22Rv1 (cell line): ENCODE results near the gene ZNF211.
A peak's percentile ranks its signal among the peaks of the same experiment; 100 is the strongest.

Source experiments
- H3K27ac ChIP-seq: fragments of 450-650 bp; 2 replicates; pipeline ENCODE4 v1.5.1; 2017
- ZFX ChIP-seq: fragments of 450-650 bp; IDR thresholded peaks from 2 replicates; pipeline ENCODE4 v1.6.1; 2017; ENCODE audit warnings: antibody characterized with exemption, borderline replicate concordance
- TF ChIP-seq, protein P1 (sequence below): fragments of 450-650 bp; IDR thresholded peaks from 2 replicates; pipeline ENCODE4 v1.5.1; 2017; ENCODE audit warnings: mild to moderate bottlenecking

The ZNF211 gene

DNA sequence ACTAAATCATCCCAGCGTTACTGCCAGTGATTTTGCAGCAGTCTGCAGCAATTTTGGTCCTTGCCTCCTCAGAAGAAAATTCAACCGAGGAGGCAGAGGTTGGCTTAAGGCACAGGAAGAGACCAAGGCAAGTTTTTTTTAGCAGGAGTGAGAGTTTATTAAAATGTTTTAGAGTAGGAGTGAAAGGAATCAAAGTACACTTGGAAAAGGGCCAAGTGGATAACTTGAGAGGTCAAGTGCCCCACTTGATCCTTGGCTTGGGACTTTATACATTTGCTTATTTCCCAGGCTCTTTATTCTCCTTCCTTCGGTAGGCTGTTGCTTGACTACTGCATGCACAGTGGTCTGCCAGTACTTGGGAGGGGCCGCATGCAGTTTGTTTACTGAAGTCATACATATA is 21.9 kb upstream of the ZNF211 start:
- H3K27ac ChIP-seq = no peak overlapping the region
- TF ChIP-seq, protein P1, sequence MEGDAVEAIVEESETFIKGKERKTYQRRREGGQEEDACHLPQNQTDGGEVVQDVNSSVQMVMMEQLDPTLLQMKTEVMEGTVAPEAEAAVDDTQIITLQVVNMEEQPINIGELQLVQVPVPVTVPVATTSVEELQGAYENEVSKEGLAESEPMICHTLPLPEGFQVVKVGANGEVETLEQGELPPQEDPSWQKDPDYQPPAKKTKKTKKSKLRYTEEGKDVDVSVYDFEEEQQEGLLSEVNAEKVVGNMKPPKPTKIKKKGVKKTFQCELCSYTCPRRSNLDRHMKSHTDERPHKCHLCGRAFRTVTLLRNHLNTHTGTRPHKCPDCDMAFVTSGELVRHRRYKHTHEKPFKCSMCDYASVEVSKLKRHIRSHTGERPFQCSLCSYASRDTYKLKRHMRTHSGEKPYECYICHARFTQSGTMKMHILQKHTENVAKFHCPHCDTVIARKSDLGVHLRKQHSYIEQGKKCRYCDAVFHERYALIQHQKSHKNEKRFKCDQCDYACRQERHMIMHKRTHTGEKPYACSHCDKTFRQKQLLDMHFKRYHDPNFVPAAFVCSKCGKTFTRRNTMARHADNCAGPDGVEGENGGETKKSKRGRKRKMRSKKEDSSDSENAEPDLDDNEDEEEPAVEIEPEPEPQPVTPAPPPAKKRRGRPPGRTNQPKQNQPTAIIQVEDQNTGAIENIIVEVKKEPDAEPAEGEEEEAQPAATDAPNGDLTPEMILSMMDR = no peak
- no peak for TF ChIP-seq ZFX

DNA sequence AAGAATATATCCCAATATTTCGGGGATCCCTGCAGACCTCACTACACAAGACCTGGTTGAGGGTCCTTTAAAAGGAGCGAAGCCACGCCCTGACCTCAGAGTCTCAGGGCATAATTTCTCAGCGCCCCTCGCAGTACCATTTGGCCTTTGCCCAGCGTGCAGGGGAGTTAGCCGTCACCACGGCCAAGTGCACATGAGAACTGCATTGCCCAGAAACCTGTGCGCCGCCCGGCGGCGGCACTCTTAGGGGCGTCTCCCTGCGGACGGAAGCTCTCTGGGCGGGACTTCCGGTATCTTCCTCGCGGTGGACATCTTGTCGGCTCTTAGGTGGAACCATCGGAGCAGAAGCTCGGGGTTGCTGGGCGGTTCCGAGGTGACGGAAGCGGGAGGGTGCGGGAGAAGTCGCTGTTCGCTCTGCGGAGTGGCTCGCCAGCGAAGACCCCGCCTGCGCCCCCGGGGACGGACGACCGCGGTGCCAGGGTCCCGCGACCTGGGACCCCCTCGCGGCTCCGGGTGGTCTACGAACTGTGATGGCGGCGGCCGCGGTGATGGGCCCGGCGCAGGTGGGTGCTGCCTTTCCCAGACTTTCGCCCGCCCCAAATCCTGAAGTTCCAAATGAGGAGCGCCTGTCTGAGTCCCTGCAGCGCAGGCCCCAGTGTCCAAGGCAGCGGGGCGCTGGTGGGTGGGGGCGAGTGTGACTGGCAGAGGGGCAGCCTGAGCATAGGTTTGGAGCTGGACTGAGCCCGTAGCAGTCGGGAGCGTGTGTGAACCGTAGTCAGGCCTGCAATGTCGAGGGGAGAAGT is 18.8 kb upstream of the ZNF211 start, which contains the start of gene ZNF134:
TSS of gene ZNF134 (plus strand) at position 302 of the 803 bp plus-strand sequence. CDS start 5,227 bp downstream, outside the sequence.
- H3K27ac ChIP-seq = peak within 1 kb of the TSS; percentile 69
- TF ChIP-seq ZFX = no peak
- TF ChIP-seq, protein P1 = no peak

DNA sequence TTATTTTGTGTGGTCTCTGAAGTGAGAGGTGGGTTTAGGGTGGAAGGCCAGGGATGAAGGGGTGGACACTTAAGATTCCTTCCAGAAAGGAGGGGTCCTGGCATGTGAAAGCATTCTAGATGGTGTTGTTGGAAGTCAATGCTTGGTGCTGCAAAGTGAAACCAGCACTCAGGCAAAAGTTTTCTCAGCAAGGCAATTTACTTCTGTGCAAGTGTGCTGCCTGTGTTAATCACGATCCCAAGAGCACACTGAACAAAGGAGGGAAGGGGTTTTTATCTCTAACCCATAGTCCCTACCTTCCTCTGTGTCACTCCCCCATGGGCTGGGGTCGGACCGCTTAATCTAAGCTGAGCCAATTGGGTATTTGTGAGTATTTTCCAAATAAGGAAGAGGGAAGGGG is 17.6 kb upstream of the ZNF211 start:
- TF ChIP-seq, protein P1 = no peak
- TF ChIP-seq ZFX = no peak
- H3K27ac ChIP-seq = no peak overlapping the region

DNA sequence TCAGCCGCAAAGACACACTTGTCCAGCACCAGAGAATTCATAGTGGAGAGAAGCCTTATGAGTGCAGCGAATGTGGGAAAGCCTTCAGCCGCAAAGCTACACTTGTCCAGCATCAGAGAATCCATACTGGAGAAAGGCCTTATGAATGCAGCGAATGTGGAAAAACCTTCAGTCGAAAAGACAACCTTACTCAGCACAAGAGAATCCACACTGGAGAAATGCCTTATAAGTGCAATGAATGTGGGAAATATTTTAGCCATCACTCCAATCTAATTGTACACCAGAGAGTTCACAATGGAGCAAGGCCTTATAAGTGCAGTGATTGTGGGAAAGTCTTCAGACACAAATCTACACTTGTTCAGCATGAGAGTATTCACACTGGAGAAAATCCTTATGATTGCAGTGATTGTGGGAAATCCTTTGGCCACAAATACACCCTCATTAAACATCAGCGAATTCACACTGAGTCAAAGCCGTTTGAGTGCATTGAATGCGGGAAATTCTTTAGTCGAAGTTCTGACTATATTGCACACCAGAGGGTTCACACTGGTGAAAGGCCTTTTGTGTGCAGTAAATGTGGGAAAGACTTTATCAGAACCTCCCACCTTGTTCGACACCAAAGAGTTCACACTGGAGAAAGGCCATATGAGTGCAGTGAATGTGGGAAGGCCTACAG is 12.2 kb upstream of the ZNF211 start:
- H3K27ac ChIP-seq = no peak overlapping the region
- TF ChIP-seq, protein P1 = no peak
- TF ChIP-seq ZFX = no peak

DNA sequence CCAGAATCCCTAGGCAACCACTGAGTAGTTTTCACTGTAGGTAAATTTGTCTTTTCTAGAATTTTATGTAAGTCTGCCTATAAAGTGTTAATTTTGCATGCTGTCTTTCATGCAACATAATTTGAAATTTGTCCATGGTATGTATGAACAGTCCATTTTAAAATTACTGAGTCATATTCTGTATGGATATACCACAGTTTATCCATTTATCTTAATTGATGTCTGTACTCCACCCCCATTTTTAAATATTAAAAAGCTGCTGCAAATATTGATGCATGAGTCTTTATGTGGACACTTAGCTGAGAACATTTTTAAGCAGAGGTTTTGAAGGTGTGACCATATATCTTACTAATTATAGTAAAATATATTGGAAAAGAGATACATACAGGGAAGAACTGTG is 9.9 kb upstream of the ZNF211 start:
- H3K27ac ChIP-seq = no peak overlapping the region
- no peak for TF ChIP-seq ZFX

DNA sequence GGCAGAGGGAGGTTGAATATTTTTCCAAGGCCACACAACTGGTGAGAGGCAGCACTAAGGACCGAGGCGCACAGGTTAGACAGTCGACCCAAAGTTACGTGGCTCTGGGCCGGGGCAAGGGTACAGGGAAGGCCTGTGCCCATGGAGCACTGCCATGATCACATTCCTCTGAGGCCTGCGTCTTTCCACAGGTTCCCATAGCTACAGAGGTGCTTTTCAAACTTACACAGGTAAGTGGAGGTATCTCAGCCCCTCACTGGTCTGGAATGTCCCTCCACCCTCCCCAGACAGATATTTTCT is 814 bp downstream of the ZNF211 start:
- no peak overlapping the region for H3K27ac ChIP-seq

DNA sequence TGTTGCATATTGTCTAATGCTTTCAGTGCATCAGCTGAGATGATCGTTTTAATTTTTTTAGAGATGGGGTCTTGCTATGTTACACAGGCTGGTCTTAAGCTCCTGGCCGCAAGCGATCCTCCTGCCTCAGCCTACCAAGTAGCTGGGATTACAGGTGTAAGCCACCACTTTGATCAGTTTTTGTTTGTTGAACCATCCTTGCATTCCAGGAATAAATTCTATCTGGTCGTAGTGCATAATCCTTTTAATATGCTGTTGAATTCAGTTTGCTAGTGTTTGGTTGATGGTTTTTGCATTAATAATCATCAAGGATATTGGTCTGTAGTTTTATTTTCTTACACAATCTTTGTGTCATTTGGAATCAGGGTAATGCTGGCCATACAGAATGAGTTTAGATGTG is 4.4 kb downstream of the ZNF211 start:
- TF ChIP-seq, protein P1 = no peak
- no peak for TF ChIP-seq ZFX
- no peak overlapping the region for H3K27ac ChIP-seq

More for the DNA sequence above, 814 bp downstream of the ZNF211 start:
- TF ChIP-seq ZFX = no peak
- TF ChIP-seq, protein P1 = no peak
